Activated naive CD8-positive, alpha-beta T cell (primary cell): ENCODE measurements around the gene TMEM140.

Experiments
- H3K27ac Mint-ChIP-seq: one replicate; pipeline ENCODE4 v1.8.0; 2021; ENCODE audit warnings: mixed read lengths
- H3K27me3 Mint-ChIP-seq: one replicate; pipeline ENCODE4 v1.8.0; 2021; ENCODE audit warnings: mixed read lengths
- H3K36me3 Mint-ChIP-seq: one replicate; pipeline ENCODE4 v1.8.0; 2021; ENCODE audit warnings: mixed read lengths
- H3K4me1 Mint-ChIP-seq: one replicate; pipeline ENCODE4 v1.8.0; 2021; ENCODE audit warnings: low read depth, mixed read lengths
- H3K4me3 Mint-ChIP-seq: one replicate; pipeline ENCODE4 v1.8.0; 2021; ENCODE audit warnings: mild to moderate bottlenecking, mixed read lengths
- H3K9me3 Mint-ChIP-seq: one replicate; pipeline ENCODE4 v1.8.0; 2021; ENCODE audit warnings: low read depth, mixed read lengths

The TMEM140 gene

GRCh38 chr7:135175931-135176330 is 28.1 kb downstream of the TMEM140 start:
- Mint-ChIP-seq H3K4me1 (peaks cover 11% of the 10 kb centered on the region), H3K27ac (no peak overlapping the region), H3K4me3 (no peak overlapping the region), H3K9me3 (peaks cover 6% of the 10 kb centered on the region), H3K36me3 (peaks cover 16% of the 10 kb centered on the region), H3K27me3 (no peaks in the 10 kb centered on the region)

- Mint-ChIP-seq H3K9me3 (peaks cover 6% of the 10 kb centered on the region), H3K4me3 (no peak overlapping the region), H3K27me3 (no peaks in the 10 kb centered on the region), H3K36me3 (peaks cover 24% of the 10 kb centered on the region), H3K4me1 (peaks cover under 1% of the 10 kb centered on the region), H3K27ac (no peak overlapping the region)
Observed at GRCh38 chr7:135177028-135177696, 29.3 kb downstream of the TMEM140 start.

- no peak overlapping the region for H3K27ac Mint-ChIP-seq
- no peaks in the 10 kb centered on the region for H3K27me3 Mint-ChIP-seq
- H3K9me3 Mint-ChIP-seq: peaks cover 6% of the 10 kb centered on the region
- no peak overlapping the region for H3K4me3 Mint-ChIP-seq
- H3K4me1 Mint-ChIP-seq: no peaks in the 10 kb centered on the region
- peaks cover 32% of the 10 kb centered on the region for H3K36me3 Mint-ChIP-seq
Observed at GRCh38 chr7:135178364-135178763, 30.5 kb downstream of the TMEM140 start.

- H3K36me3 Mint-ChIP-seq: peaks cover 43% of the 10 kb centered on the region
- no peaks in the 10 kb centered on the region for H3K4me1 Mint-ChIP-seq
- no peaks in the 10 kb centered on the region for H3K27me3 Mint-ChIP-seq
- peaks cover 11% of the 10 kb centered on the region for H3K9me3 Mint-ChIP-seq
- no peak overlapping the region for H3K27ac Mint-ChIP-seq
- H3K4me3 Mint-ChIP-seq: no peak overlapping the region
Observed at GRCh38 chr7:135179321-135179925, 31.6 kb downstream of the TMEM140 start.

- H3K36me3 Mint-ChIP-seq: peaks cover 45% of the 10 kb centered on the region
- no peaks in the 10 kb centered on the region for H3K4me1 Mint-ChIP-seq
- H3K4me3 Mint-ChIP-seq: no peak overlapping the region
- H3K27me3 Mint-ChIP-seq: no peaks in the 10 kb centered on the region
- peaks cover 11% of the 10 kb centered on the region for H3K9me3 Mint-ChIP-seq
- no peak overlapping the region for H3K27ac Mint-ChIP-seq
Observed at GRCh38 chr7:135180122-135180521, 32.2 kb downstream of the TMEM140 start.

- H3K9me3 Mint-ChIP-seq: peaks cover 11% of the 10 kb centered on the region
- H3K27me3 Mint-ChIP-seq: no peaks in the 10 kb centered on the region
- no peak overlapping the region for H3K27ac Mint-ChIP-seq
- no peaks in the 10 kb centered on the region for H3K4me1 Mint-ChIP-seq
- peaks cover 47% of the 10 kb centered on the region for H3K36me3 Mint-ChIP-seq
- H3K4me3 Mint-ChIP-seq: no peak overlapping the region
Observed at GRCh38 chr7:135181261-135181928, 33.5 kb downstream of the TMEM140 start.

- H3K36me3 Mint-ChIP-seq: peaks cover 44% of the 10 kb centered on the region
- H3K4me1 Mint-ChIP-seq: no peaks in the 10 kb centered on the region
- H3K27me3 Mint-ChIP-seq: no peaks in the 10 kb centered on the region
- H3K9me3 Mint-ChIP-seq: peaks cover 11% of the 10 kb centered on the region
- H3K4me3 Mint-ChIP-seq: no peak overlapping the region
- no peak overlapping the region for H3K27ac Mint-ChIP-seq
Observed at GRCh38 chr7:135181929-135182678, 34.2 kb downstream of the TMEM140 start.

- peaks cover 11% of the 10 kb centered on the region for H3K9me3 Mint-ChIP-seq
- peak overlapping the region; percentile 28 for H3K27ac Mint-ChIP-seq
- no peaks in the 10 kb centered on the region for H3K27me3 Mint-ChIP-seq
- H3K36me3 Mint-ChIP-seq: peaks cover 47% of the 10 kb centered on the region
- H3K4me1 Mint-ChIP-seq: no peaks in the 10 kb centered on the region
- no peak overlapping the region for H3K4me3 Mint-ChIP-seq
Observed at GRCh38 chr7:135183478-135183877, 35.6 kb downstream of the TMEM140 start.

GRCh38 chr7:135184254-135184841 is 36.5 kb downstream of the TMEM140 start:
- Mint-ChIP-seq H3K4me1 (no peaks in the 10 kb centered on the region), H3K36me3 (peaks cover 40% of the 10 kb centered on the region), H3K27ac (no peak overlapping the region), H3K4me3 (no peak overlapping the region), H3K9me3 (peaks cover 11% of the 10 kb centered on the region), H3K27me3 (no peaks in the 10 kb centered on the region)

- no peak overlapping the region for H3K27ac Mint-ChIP-seq
- no peak overlapping the region for H3K4me3 Mint-ChIP-seq
- peaks cover 34% of the 10 kb centered on the region for H3K36me3 Mint-ChIP-seq
- peaks cover 5% of the 10 kb centered on the region for H3K9me3 Mint-ChIP-seq
- no peaks in the 10 kb centered on the region for H3K4me1 Mint-ChIP-seq
- no peaks in the 10 kb centered on the region for H3K27me3 Mint-ChIP-seq
Observed at GRCh38 chr7:135185471-135186260, 37.8 kb downstream of the TMEM140 start.

GRCh38 chr7:135186261-135186540 is 38.3 kb downstream of the TMEM140 start:
- H3K4me3 Mint-ChIP-seq: no peak overlapping the region
- peaks cover 32% of the 10 kb centered on the region for H3K36me3 Mint-ChIP-seq
- no peaks in the 10 kb centered on the region for H3K27me3 Mint-ChIP-seq
- peaks cover 5% of the 10 kb centered on the region for H3K9me3 Mint-ChIP-seq
- H3K4me1 Mint-ChIP-seq: no peaks in the 10 kb centered on the region
- H3K27ac Mint-ChIP-seq: no peak overlapping the region

GRCh38 chr7:135186841-135187253 is 39.0 kb downstream of the TMEM140 start:
- Mint-ChIP-seq H3K4me3 (no peak overlapping the region), H3K27me3 (no peaks in the 10 kb centered on the region), H3K36me3 (peaks cover 31% of the 10 kb centered on the region), H3K27ac (no peak overlapping the region), H3K4me1 (no peaks in the 10 kb centered on the region), H3K9me3 (peaks cover 5% of the 10 kb centered on the region)

GRCh38 chr7:135188298-135188984 is 40.6 kb downstream of the TMEM140 start:
- H3K4me1 Mint-ChIP-seq: no peaks in the 10 kb centered on the region
- H3K36me3 Mint-ChIP-seq: peaks cover 25% of the 10 kb centered on the region
- no peaks in the 10 kb centered on the region for H3K27me3 Mint-ChIP-seq
- H3K4me3 Mint-ChIP-seq: no peak overlapping the region
- no peak overlapping the region for H3K27ac Mint-ChIP-seq
- peaks cover 5% of the 10 kb centered on the region for H3K9me3 Mint-ChIP-seq

GRCh38 chr7:135189221-135189662 is 41.4 kb downstream of the TMEM140 start:
- H3K4me3 Mint-ChIP-seq: no peak overlapping the region
- no peaks in the 10 kb centered on the region for H3K4me1 Mint-ChIP-seq
- H3K36me3 Mint-ChIP-seq: peaks cover 18% of the 10 kb centered on the region
- no peaks in the 10 kb centered on the region for H3K27me3 Mint-ChIP-seq
- no peak overlapping the region for H3K27ac Mint-ChIP-seq
- H3K9me3 Mint-ChIP-seq: no peaks in the 10 kb centered on the region
